GM19438 (cell line): Measurements from ENCODE around the gene KLHL6.
"Not testable (repeated sequence)": the region's sequence is repeated elsewhere in the genome, so short reads cannot be mapped to it uniquely, and the experiment has no call there.

Experiments
- ATAC-seq: cut with Tn5 transposase; IDR thresholded peaks from one replicate; pipeline ENCODE4 v1.9.1; 2021; ENCODE audit warnings: low read depth; ENCODE audit not compliant: unreplicated experiment

KLHL6 gene

GRCh38 chr3:183511286-183512131 is 44.0 kb downstream of the KLHL6 start:
- ATAC-seq: not testable (repeated sequence)

DNA sequence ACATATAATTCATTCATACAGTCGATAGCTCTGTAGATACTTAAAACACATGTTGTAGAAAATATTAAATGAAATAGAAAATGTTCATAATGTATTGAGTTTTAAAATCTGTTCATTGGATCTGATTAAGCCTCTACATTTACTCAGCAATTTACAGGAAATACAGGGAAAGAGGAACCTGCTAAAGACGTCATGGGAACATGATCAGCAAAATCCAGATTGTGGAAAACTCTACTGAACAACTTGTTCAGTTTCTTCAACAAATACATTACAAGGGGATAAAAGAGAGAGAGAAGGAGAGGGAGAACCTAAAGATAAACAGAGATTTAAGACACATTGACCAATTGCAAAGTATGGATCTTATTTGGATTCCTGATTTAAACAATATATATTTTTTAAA is 46.7 kb downstream of the KLHL6 start:
- no peak for ATAC-seq

DNA sequence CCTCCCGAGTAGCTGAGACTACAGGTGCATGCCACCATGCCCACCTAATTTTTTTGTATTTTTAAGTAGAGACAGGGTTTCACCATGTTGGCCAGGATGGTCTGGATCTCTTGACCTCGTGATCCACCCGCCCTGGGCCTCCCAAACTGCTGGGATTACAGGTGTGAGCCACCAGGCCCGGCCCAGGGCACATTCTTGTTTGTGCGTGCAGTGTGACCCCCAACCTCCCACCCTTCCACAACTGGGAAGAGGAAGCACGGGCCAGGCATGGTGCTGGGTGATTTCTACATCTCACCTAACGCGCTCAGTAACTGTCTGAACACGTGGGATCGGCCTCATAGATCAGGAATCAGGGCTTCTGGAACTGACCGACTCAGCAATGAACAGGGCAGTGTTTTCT is 48.0 kb downstream of the KLHL6 start:
- no peak for ATAC-seq

DNA sequence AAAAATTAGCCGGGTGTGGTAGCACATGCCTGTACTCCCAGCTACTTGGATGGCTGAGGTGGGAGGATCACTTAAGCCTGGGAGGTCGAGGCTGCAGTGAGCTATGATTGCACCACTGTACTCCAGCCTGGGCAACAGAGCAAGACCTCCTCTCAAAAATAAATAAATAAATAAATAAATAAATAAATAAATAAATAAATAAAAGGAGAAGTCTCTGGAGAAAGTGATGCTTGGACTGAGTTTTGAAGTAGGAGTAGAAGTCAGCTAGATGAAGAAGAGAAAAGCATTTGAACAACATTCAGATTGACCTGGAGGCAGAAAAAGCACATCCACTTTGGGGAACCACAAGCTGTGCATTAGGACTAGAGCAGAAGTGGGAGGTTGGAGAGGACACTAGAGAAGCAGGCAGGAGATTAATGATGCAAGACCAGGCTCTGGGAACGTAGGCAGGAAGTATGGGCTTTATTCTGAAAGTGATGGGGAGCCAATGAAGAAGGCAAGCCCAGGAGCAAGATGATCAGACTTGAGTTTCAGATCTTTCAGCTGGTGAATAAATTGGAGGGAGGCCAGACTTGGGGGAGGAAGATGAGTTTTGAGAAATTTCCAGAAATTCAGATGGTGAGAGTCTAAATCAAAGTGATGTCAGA is 48.7 kb downstream of the KLHL6 start:
- no peak for ATAC-seq

- no peak for ATAC-seq
These were observed 50.9 kb downstream of the KLHL6 start for GRCh38 chr3:183504597-183504996.

DNA sequence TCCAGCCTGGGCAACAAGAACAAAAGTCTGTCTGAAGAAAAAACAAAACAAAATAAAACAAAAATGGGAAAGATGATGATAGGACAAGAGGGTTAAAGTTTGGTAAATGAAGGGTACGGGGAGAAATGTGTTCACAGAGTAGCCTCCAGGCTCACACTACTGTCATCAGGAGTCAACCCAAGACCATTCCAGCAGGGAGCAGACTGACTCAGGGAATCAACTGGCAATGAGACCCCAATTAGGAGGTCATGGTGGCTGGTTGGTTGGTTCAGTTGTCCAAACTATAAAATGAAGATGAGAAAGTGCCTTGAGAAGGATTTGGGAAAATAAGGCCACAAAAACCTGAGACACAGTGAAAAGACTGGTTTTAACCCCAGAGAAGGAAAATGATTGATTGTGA is 51.8 kb downstream of the KLHL6 start:
- no peak for ATAC-seq

DNA sequence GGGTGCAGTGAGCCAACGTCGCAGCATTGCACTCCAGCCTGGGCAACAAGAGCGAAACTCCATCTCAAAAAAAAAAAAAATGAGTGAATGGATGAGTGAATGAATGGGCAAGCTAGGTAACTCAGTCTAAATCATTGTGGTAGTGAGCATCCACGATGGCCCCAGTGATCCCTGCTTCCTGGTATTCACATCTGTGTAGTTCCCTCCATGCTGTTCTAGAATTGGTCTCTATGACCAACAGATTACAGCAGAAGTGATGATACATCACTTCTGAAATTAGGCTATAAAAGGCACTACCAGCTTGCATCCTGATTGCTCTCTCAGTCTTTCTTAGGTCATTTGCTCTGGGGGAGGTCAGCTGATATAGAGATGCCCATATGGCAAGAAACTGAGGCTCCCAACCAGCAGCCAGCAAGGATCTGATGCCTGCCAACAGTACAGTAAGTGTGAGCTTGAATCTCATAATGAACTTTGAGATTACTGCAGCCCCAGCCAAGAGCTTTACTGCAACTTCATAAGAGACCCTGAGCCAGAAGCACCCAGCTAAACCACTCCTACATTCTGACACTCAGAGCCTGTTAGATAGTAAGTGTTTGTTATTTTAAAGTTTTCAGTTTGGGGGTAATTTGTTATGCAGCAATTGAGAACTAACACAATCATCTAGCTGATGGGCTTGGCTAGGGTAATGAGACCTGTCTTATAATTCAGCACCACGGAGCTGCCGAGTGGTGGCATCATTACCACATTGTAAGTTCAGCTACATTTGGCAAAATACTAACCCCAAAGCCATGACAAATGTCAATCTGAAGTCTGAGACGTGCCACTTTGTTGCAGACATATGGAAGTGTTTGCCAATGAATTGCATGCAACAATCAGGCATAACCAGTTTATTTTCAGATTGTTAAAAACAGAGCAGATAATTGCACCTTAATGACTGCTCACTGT is 53.0 kb downstream of the KLHL6 start:
- no peak for ATAC-seq

- no peak for ATAC-seq
These were observed 54.4 kb downstream of the KLHL6 start for GRCh38 chr3:183500981-183501704.

- ATAC-seq: no peak
These were observed 55.2 kb downstream of the KLHL6 start for GRCh38 chr3:183500319-183500718.

GRCh38 chr3:183498634-183499033 is 56.9 kb downstream of the KLHL6 start:
- ATAC-seq: no peak

DNA sequence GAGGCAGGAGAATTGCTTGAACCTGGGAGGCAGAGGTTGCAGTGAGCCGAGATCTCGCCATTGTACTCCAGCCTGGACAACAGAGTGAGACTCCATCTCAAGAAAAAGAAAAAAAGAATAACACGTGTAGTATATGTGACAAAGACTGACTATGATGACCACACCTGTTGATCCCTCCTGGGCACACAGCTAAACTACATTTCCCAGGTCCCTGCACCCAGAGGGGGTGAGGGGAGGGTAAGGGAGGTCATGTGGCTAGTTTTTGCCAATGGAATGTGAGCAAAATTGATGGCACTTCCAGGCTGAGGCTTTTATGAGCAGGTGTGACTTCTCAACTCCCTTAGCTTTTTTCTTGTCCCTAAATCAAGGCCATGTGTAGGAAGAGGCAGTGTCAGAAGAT is 58.2 kb downstream of the KLHL6 start:
- ATAC-seq: no peak

GRCh38 chr3:183496311-183496710 is 59.2 kb downstream of the KLHL6 start:
- ATAC-seq: no peak

GRCh38 chr3:183494341-183494740 is 61.2 kb downstream of the KLHL6 start:
- no peak for ATAC-seq

DNA sequence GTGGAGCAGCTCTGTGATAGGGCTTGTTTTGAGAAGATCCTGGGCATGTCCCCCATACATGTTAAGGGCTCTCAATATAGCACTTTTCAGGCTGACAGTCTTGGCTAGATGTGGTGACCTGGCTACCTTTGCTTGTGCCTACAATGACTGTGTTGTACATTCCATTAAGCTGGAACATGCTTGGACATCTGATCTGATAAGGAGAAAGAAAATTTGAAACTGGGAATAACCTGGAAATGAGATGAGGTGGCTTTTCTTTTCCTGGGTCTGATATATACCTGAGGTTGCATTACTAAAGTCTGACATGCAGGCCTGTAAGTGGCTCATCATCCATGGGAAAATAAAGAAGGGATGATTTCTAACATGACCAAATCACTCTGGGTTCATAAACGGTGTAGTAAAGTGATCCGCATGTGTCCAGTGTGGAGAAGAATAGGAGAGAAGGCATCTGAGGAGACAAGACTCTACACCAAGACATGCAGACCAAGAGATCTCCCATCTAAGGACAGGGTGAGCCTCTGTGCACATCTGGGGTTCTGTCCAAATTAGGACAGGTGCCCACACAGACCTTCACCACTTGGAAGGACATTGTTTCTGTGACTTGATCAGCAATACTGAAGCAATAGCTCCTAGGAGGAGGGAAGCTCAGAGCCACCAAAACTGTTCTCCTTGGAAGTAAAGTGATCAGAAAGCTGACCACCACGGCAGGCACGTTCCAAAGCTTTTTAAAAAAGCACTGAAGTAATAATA is 62.0 kb downstream of the KLHL6 start:
- ATAC-seq: no peak

DNA sequence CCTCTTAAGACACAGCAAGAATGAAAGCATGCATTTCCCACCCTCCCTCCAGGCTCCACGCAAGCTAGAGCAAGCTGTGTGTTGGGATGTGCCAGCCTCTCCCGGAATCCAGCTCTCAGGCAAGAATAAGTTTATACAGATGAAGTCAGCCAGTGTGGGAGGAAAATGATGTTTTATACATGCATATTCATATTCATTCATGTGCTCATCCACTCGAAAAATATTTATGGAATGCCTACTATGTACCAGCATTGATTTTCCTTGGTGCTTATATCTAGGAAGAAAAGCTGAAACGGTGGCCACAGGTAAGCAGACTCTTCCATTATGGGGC is 62.7 kb downstream of the KLHL6 start:
- ATAC-seq: no peak

GRCh38 chr3:183491923-183492848 is 63.3 kb downstream of the KLHL6 start:
- no peak for ATAC-seq

DNA sequence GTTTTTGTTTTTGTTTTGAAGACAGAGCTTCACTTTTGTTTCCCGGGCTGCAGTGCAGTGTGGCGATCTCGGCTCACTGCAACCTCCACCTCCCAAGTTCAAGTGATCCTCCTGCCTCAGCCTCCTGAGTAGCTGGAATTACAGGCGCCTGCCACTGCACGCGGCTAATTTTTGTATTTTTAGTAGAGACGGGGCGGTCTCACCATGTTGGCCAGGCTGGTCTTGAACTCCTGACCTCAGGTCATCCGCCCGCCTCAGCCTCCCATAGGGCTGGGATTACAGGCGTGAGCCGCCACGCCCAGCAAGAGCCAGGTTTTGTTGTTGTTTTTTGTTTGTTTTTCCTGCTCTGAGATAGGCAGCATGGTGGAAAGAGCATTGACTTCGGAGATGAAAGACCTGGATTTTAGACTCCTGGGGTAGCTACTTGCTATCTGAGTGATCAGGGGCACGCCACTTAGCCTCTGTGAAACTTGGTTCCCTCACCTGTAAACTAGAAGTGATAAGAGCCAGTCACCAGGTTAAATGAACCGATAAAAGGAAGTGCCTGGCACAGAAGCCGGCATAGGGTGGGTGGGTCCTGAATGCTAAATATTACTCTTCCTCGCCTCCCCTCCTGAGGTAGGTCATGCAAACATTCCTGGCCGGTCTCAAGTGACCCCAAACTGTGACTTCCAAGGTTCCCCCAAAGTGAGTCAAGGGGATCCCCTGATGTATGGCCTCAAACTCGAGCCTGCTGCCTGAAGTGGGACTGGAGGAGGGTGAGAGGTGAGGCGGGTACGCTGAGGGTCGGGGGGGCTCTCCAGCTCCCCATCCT is 64.2 kb downstream of the KLHL6 start:
- ATAC-seq: no peak

- no peak for ATAC-seq
These were observed 64.9 kb downstream of the KLHL6 start for GRCh38 chr3:183490653-183491052.
